ENCODE measurements around the gene DNAH12.
"Not testable (repeated sequence)": the region's sequence is repeated elsewhere in the genome, so short reads cannot be mapped to it uniquely, and the experiment has no call there.

DNA sequence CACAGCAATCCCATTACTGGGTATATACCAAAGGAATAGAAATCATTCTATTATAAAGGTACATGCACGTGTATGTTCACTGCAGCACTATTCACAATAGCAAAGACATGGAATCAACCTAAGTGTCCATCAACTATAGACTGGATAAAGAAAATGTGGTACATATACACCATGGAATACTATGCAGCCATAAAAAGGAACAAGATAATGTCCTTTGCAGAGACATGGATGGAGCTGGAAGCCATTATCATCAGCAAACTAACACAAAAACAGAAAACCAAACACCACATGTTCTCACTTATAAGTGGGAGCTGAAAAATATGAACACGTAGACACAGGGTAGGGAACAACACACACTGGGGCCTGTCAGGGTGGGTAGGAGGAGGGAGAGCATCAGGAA is 179.1 kb downstream of the DNAH12 start:
- TF ChIP-seq CTCF, POLR2A (IDR thresholded peaks at IDR 0.05): not testable (repeated sequence)
